ENCODE measurements around the gene NAIP.
"Not testable (repeated sequence)": the region's sequence is repeated elsewhere in the genome, so short reads cannot be mapped to it uniquely, and the experiment has no call there.

The NAIP gene

DNA sequence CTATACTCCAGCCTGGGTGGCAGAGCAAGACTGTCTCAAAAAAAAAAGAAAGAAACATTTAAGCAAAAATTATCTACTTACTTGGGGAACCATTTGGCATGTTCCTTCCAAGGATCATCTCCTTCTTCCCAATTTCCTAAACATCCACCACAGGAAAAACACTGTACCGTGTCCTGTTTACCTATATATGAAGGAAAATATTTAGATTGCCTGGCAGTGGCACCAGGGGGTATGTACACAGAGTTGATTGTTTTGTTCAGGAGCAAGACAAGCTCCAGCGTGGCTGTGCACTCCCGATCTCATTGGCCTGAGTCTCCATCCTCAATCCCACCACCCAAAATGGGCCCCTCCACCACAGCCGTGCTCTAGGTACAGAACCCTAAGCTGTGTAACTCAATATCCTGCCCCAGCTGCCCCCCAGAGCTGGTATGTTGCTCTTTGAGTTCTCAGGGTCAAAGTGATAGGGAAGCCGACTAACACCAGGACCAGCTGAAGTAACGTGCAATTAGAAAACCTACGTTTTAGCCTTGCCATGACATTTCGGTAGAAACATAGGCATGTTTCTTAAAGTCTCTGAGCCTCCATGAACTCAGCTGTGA lies 13.8 kb downstream of the NAIP start:
- TF ChIP-seq, protein P1, sequence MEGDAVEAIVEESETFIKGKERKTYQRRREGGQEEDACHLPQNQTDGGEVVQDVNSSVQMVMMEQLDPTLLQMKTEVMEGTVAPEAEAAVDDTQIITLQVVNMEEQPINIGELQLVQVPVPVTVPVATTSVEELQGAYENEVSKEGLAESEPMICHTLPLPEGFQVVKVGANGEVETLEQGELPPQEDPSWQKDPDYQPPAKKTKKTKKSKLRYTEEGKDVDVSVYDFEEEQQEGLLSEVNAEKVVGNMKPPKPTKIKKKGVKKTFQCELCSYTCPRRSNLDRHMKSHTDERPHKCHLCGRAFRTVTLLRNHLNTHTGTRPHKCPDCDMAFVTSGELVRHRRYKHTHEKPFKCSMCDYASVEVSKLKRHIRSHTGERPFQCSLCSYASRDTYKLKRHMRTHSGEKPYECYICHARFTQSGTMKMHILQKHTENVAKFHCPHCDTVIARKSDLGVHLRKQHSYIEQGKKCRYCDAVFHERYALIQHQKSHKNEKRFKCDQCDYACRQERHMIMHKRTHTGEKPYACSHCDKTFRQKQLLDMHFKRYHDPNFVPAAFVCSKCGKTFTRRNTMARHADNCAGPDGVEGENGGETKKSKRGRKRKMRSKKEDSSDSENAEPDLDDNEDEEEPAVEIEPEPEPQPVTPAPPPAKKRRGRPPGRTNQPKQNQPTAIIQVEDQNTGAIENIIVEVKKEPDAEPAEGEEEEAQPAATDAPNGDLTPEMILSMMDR (conservative IDR thresholded peaks at IDR 0.05): no peak

DNA sequence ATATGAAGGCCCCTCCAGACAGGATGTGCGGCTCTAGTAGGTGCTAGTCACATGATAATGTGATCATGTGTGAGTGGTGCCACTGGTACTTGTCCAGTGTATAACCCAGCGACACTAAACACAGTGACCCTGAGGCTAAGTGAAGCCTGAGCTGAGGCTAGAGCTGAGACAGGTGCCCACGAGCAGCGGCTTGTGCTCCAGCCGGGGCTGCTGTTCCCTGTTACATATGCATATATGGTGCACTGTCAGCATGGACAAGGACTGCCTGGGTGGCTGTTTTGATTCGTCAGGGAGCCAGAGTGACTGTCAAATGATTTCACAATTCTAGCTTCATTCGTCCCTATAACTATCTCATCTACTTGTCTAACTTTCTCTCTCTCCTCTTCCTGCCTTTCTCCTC lies 18.2 kb downstream of the NAIP start:
- not testable (repeated sequence) for H3K27ac ChIP-seq

More for the DNA sequence above, 13.8 kb downstream of the NAIP start:
- no peak overlapping the region for H3K27ac ChIP-seq

DNA sequence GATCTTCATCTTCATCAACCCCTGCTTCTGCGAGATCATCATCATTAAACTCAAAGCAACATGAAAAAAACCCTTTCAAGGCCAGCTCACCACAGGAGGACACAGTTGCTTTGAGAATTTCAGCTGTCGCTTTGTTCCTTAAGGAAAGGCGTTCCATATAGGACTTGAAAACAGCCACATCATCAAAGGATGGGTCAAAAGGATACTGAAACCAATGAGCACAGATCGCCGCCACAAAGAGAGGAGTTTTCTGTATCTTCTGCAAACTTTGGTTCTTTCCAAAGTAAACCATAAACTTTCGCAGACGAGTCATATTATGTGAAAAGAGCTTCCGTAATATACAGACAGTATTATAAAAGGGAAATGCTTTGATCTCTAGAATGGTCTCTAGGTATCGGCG lies 40.3 kb downstream of the NAIP start:
- H3K27ac ChIP-seq: not testable (repeated sequence)

DNA sequence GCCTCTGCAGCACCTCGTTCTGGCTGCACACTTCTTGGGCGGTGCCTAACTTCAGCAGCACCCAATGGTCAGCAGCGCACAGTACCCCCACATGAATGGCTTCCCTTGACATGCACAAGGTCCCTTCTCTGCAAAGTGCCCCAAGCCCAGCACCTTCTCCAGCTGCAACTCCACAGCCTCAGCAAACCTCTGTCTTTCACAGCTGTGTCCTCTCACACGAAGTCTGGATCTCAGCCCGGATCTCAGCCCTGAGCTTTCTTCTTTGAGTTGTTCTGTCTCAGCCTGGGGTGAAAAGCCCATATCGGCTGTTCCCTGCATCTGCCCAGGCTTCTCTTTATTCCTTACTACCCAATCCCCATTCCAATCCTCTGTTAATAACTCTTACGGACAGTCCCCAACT lies 57.9 kb downstream of the NAIP start:
- H3K27ac ChIP-seq: not testable (repeated sequence)

DNA sequence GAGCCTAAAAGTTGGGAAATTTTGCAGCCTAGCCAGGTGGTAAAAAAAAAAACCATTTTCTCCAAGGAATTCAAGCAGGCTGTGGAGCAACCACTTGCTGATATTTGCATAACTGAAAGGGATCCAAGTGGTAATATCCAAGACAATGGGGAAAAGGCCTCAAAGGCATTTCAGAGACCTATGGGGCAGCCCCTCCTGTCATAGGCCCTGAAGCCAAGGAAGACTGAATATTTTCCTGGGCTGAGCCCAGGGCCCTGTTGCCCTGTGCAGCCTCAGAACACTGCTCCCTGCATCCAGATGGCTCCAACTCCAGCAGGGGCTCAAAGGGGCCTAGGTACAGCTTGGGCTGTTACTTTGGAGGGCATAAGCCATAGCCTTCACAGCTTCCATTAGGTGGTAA lies 60.6 kb downstream of the NAIP start:
- not testable (repeated sequence) for H3K27ac ChIP-seq

DNA sequence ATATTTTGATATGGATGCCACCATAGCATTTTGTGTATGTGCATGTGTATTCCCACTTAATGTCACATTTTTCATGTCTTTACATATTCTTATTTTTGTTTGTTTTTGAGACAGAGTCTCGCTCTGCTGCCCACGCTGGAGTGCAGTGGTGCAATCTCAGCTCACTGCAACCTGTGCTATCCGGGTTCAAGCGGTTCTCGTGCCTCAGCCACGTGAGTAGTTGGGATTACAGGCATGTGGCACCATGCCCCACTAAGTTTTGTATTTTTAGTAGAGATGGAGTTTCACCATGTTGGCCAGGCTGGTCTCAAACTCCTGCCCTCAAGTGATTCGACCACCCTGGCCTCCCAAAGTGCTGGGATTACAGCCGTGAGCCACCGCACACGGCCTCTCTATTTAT lies 72.1 kb downstream of the NAIP start:
- H3K27ac ChIP-seq: not testable (repeated sequence)

DNA sequence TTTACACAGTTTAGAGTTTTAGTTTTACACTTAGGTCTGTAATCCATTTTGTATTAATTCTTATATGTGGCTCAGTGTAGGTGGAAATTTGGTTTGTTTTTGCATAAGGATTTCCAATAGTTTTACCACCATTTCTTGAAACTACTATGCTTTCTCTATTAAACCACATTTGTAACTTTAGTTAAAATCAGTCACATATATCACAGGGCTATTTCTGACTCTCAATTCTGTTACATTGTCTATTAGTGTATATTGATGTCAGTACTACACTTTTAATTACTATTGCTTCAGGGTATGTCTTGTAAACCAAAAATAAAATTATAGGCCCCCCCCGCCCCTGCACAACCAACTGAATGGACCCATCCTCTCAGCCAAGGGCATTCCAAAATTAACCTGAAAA lies 92.6 kb downstream of the NAIP start:
- not testable (repeated sequence) for H3K27ac ChIP-seq

DNA sequence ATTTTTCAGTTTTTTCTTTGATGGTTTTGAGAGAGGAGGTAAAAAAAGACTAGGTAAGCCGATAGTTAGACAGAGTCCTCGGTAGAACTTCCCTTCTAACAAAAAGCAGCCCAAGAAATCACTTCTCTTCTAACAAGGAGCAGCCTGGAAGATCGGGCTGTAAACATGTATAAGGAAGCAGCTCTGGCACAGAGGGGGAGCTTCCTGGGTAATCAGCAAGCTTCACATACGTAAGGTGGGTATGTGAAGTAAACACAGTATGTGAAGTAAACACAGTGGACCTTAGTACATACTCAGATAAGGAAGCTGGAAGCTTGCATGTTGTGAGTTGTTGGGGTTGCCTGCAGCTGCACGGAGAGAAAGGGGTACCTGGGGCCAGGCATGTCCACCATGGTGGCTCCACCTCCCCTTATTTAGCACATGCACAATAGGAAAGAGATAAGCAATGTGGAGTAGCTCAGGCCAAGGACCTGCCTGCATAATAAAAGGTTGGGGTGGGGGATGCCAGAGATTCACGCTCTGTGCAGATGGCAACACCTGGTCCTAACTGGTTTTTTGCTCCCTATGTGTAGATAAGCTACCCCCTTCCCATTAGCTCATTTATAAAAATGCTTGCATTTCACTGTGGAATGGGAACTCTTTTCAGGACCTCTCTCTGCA lies 93.3 kb downstream of the NAIP start:
- H3K27ac ChIP-seq: not testable (repeated sequence)

DNA sequence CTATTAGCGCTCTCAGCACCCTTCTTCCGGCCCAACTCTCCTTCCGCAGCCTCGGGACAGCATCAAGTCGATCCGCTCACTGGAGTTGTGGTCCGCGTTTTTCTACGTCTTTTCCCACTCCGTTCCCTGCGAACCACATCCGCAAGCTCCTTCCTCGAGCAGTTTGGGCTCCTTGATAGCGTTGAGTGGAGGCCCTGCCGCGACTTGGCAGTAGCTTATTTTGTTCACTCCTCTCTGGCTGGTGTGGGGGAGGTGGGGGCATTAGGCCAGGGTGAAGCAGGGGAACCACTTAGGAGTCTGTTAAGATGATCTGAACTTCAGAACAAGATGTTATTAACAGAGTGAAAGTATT lies 100.0 kb downstream of the NAIP start:
- not testable (repeated sequence) for H3K27ac ChIP-seq

Measured in VCaP (cell line).